H1 (cell line): ENCODE results near the gene CYP2W1. TPM values are rescaled to one million over a fixed set of nuclear protein-coding genes. Genes with fewer than 3 reads are reported as not detected.

ENCODE experiments used
- CTCF ChIA-PET: fragments of 300-600 bp; sonication (Branson Sonifier 250); formaldehyde crosslinking; loops from one replicate; lab custom pipeline; 2021; ENCODE audit not compliant: partially characterized antibody; lab: Charles Lee
- POLR2A ChIA-PET: fragments of 300-600 bp; sonication (Branson Sonifier 250); formaldehyde crosslinking; loops from one replicate; lab custom pipeline; 2021; ENCODE audit warnings: inconsistent platforms; ENCODE audit not compliant: partially characterized antibody; lab: Charles Lee
- DNase-seq, 2 experiments: peaks; one replicate each; pipeline versions ENCODE4 v3.0.0 to v3.0.0-alpha.2; 2010 to 2022; ENCODE audit warnings: low spot score in 2 of 2, low read depth in 1 of 2, mixed read lengths in 1 of 2
- FAIRE-seq: peaks from 2 replicates; lab custom pipeline; 2011; peaks lifted over from hg19 to GRCh38; lab: Jason Lieb, UNC
- H2AFZ ChIP-seq: 2 replicates; pipeline ENCODE4 v1.8.1; 2012; ENCODE audit warnings: low read length, inconsistent platforms
- H2AK5ac ChIP-seq: 2 replicates; pipeline ENCODE4 v1.6.1; 2013; ENCODE audit warnings: low read depth, low read length
- H2BK120ac ChIP-seq: replicated peaks from 2 replicates; pipeline ENCODE3; 2013; ENCODE audit warnings: low read depth, low read length, inconsistent platforms
- H2BK12ac ChIP-seq: 2 replicates; pipeline ENCODE4 v1.6.1; 2013; ENCODE audit warnings: low read depth, low read length
- H2BK15ac ChIP-seq: 2 replicates; pipeline ENCODE4 v1.6.1; 2013; ENCODE audit warnings: low read length
- H2BK20ac ChIP-seq: 2 replicates; pipeline ENCODE4 v1.6.1; 2013; ENCODE audit warnings: low read length
- H2BK5ac ChIP-seq: 2 replicates; pipeline ENCODE4 v1.6.1; 2013; ENCODE audit warnings: low read depth, low read length
- H3K14ac ChIP-seq: 2 replicates; pipeline ENCODE4 v1.6.1; 2013; ENCODE audit warnings: inconsistent platforms; ENCODE audit not compliant: insufficient read length
- H3K18ac ChIP-seq: 2 replicates; pipeline ENCODE4 v1.6.1; 2013; ENCODE audit warnings: low read length; ENCODE audit errors: extremely low read depth
- H3K23ac ChIP-seq: 2 replicates; pipeline ENCODE4 v1.6.1; 2013; ENCODE audit warnings: inconsistent platforms; ENCODE audit not compliant: insufficient read length
- H3K23me2 ChIP-seq: 2 replicates; pipeline ENCODE4 v1.6.1; 2013; ENCODE audit warnings: low read depth, low read length
- H3K27ac ChIP-seq: 2 replicates; pipeline ENCODE4 v1.6.1; 2011; ENCODE audit warnings: low read depth, low read length, inconsistent platforms
- H3K27me3 ChIP-seq, 4 experiments: replicated peaks in 1 of 4; 1 replicate in 1 of 4; 2 replicates in 3 of 4; pipeline versions ENCODE4 v1.6.1 to v1.8.1; 2011 to 2013; ENCODE audit warnings: low read length in 3 of 4, mild to moderate bottlenecking in 3 of 4, inconsistent platforms in 2 of 4, mixed read lengths in 2 of 4, moderate library complexity in 1 of 4; ENCODE audit not compliant: control insufficient read depth in 3 of 4, insufficient read depth in 3 of 4; ENCODE audit errors: extremely low read depth in 1 of 4
- H3K36me3 ChIP-seq, 4 experiments: 2 replicates each; pipeline versions ENCODE4 v1.6.1 to v1.8.1; 2011 to 2013; ENCODE audit warnings: mild to moderate bottlenecking in 4 of 4, low read length in 3 of 4, moderate library complexity in 2 of 4, control low read depth in 1 of 4, inconsistent platforms in 1 of 4; ENCODE audit not compliant: insufficient read depth in 4 of 4, control insufficient read depth in 2 of 4
- H3K4ac ChIP-seq: replicated peaks from 2 replicates; pipeline ENCODE3; 2013; ENCODE audit warnings: low read length, low read depth, mixed read lengths, inconsistent platforms; ENCODE audit not compliant: insufficient read length
- H3K4me1 ChIP-seq, 4 experiments: replicated peaks in 1 of 4; 1 replicate in 1 of 4; 2 replicates in 3 of 4; pipeline versions ENCODE4 v1.6.1 to v1.8.1; 2011 to 2013; ENCODE audit warnings: low read length in 3 of 4, inconsistent platforms in 2 of 4, mixed read lengths in 1 of 4; ENCODE audit not compliant: insufficient read depth in 4 of 4, control insufficient read depth in 3 of 4
- H3K4me2 ChIP-seq, 2 experiments: 2 replicates each; pipeline versions ENCODE4 v1.6.1 to v1.8.1; 2011 to 2013; ENCODE audit warnings: low read depth in 2 of 2, low read length in 2 of 2, control low read depth in 1 of 2, inconsistent platforms in 1 of 2, mild to moderate bottlenecking in 1 of 2; ENCODE audit not compliant: insufficient read depth in 1 of 2
- H3K4me3 ChIP-seq, 4 experiments: fragments of 200-600, 300-600 bp in 1 of 4; sonication (generic), shearing (Covaris generic), sonication (Bioruptor Twin) in 1 of 4; 2 replicates each; pipeline versions ENCODE4 v1.5.1 to v1.8.1; 2011 to 2016; ENCODE audit warnings: low read length in 4 of 4, low read depth in 3 of 4, control low read depth in 2 of 4, inconsistent platforms in 2 of 4, mild to moderate bottlenecking in 2 of 4, mixed read lengths in 1 of 4, moderate library complexity in 1 of 4; ENCODE audit not compliant: insufficient read depth in 2 of 4; ENCODE audit errors: extremely low read depth in 1 of 4
- H3K56ac ChIP-seq: replicated peaks from 2 replicates; pipeline ENCODE3; 2013; ENCODE audit warnings: low read depth, mild to moderate bottlenecking, mixed read lengths, low read length, inconsistent platforms; ENCODE audit not compliant: insufficient read length
- H3K79me1 ChIP-seq: 2 replicates; pipeline ENCODE4 v1.6.1; 2013; ENCODE audit warnings: low read depth, low read length, control low read depth
- H3K79me2 ChIP-seq, 2 experiments: 2 replicates each; pipeline versions ENCODE4 v1.6.1 to v1.8.1; 2012 to 2013; ENCODE audit warnings: low read length in 2 of 2, mild to moderate bottlenecking in 2 of 2, inconsistent platforms in 1 of 2; ENCODE audit not compliant: insufficient read depth in 2 of 2, control insufficient read depth in 1 of 2
- H3K9ac ChIP-seq, 4 experiments: replicated peaks in 1 of 4; 1 replicate in 1 of 4; 2 replicates in 3 of 4; pipeline versions ENCODE4 v1.6.1 to v1.8.1; 2011 to 2013; ENCODE audit warnings: low read depth in 3 of 4, low read length in 3 of 4, control low read depth in 2 of 4, mild to moderate bottlenecking in 2 of 4, moderate library complexity in 2 of 4, inconsistent platforms in 1 of 4; ENCODE audit errors: extremely low read depth in 1 of 4
- H3K9me3 ChIP-seq, 2 experiments: 2 replicates each; pipeline versions ENCODE4 v1.6.1 to v1.8.1; 2012 to 2013; ENCODE audit warnings: mild to moderate bottlenecking in 2 of 2, moderate library complexity in 2 of 2, control low read depth in 1 of 2, inconsistent platforms in 1 of 2, low read depth in 1 of 2, low read length in 1 of 2, mixed read lengths in 1 of 2; ENCODE audit not compliant: insufficient read depth in 2 of 2
- H4K20me1 ChIP-seq, 2 experiments: replicated peaks in 1 of 2; 2 replicates each; pipeline versions ENCODE3 to v1.8.1; 2011 to 2013; ENCODE audit warnings: inconsistent platforms in 2 of 2, low read length in 2 of 2, mild to moderate bottlenecking in 1 of 2; ENCODE audit not compliant: insufficient read depth in 2 of 2, control insufficient read depth in 1 of 2
- H4K5ac ChIP-seq: 2 replicates; pipeline ENCODE4 v1.6.1; 2013; ENCODE audit warnings: low read length, low read depth, mixed read lengths, inconsistent platforms; ENCODE audit not compliant: insufficient read length
- H4K8ac ChIP-seq: 2 replicates; pipeline ENCODE4 v1.8.0; 2013; ENCODE audit warnings: mild to moderate bottlenecking, moderate library complexity, low read length, inconsistent platforms; ENCODE audit not compliant: insufficient read depth; ENCODE audit errors: extremely low read depth
- H4K91ac ChIP-seq: replicated peaks from 2 replicates; pipeline ENCODE3; 2013; ENCODE audit warnings: low read length, mixed read lengths, inconsistent platforms; ENCODE audit not compliant: insufficient read length
- BRCA1 ChIP-seq: IDR thresholded peaks from 2 replicates; pipeline ENCODE4 v1.6.1; 2012; ENCODE audit warnings: low read depth, low read length, improper control_type of control experiment
- CHD2 ChIP-seq: IDR thresholded peaks from 2 replicates; pipeline ENCODE4 v1.6.1; 2012; ENCODE audit warnings: low read length, improper control_type of control experiment
- EGR1 ChIP-seq: IDR thresholded peaks from 2 replicates; pipeline ENCODE4 v1.6.1; 2011; ENCODE audit warnings: low read depth, low read length, borderline replicate concordance
- GABPA ChIP-seq: IDR thresholded peaks from 2 replicates; pipeline ENCODE4 v1.6.1; 2011; ENCODE audit warnings: mild to moderate bottlenecking, low read length, moderate library complexity, borderline replicate concordance; ENCODE audit not compliant: insufficient read depth
- JUN ChIP-seq: IDR thresholded peaks from 2 replicates; pipeline ENCODE4 v1.6.1; 2011; ENCODE audit warnings: low read depth, mild to moderate bottlenecking, improper control_type of control experiment, low read length
- POU5F1 ChIP-seq: IDR thresholded peaks from 2 replicates; pipeline ENCODE4 v1.6.1; 2011; ENCODE audit warnings: low read depth, mild to moderate bottlenecking, low read length, moderate library complexity
- RAD21 ChIP-seq, 2 experiments: IDR thresholded peaks in 1 of 2; conservative IDR thresholded peaks in 1 of 2; 2 replicates each; pipeline ENCODE4 v1.6.1; 2011; ENCODE audit warnings: low read depth in 2 of 2, low read length in 2 of 2, improper control_type of control experiment in 1 of 2, inconsistent platforms in 1 of 2, mild to moderate bottlenecking in 1 of 2, moderate library complexity in 1 of 2
- SIX5 ChIP-seq: IDR thresholded peaks from 2 replicates; pipeline ENCODE4 v1.6.1; 2011; ENCODE audit warnings: mild to moderate bottlenecking, low read depth, low read length
- TCF12 ChIP-seq: IDR thresholded peaks from 2 replicates; pipeline ENCODE4 v1.6.1; 2011; ENCODE audit warnings: low read depth, mild to moderate bottlenecking, low read length
- TEAD4 ChIP-seq: IDR thresholded peaks from 2 replicates; pipeline ENCODE4 v1.6.1; 2012; ENCODE audit warnings: low read depth, low read length, inconsistent platforms, mixed read lengths
- YY1 ChIP-seq: IDR thresholded peaks from 2 replicates; pipeline ENCODE4 v1.6.1; 2011; ENCODE audit warnings: low read depth, mild to moderate bottlenecking, low read length
- WGBS, 2 experiments: shearing (Covaris generic) in 1 of 2; methylation state at CpG; one replicate each; pipeline versions ENCODE4 v1.1.6 to v1.1.7; 2013 to 2015; ENCODE audit warnings: low lambda C conversion rate in 2 of 2, mixed read lengths in 2 of 2, inconsistent platforms in 1 of 2, low coverage in 1 of 2, missing lambda C conversion rate in 1 of 2; ENCODE audit not compliant: insufficient replicate concordance in 2 of 2, insufficient coverage in 1 of 2, insufficient read length in 1 of 2; ENCODE audit errors: extremely low coverage in 1 of 2, missing lambda C conversion rate in 1 of 2; 5-methylcytosine and 5-hydroxymethylcytosine counted together
- polyA plus RNA-seq, 7 experiments: library from polyadenylated mRNA; depleted of rRNA in 3 of 7; stranded (reverse) in 5 of 7; unstranded in 2 of 7; fragments of >200 nt in 5 of 7; fragments of 200-250 nt in 2 of 7; gene quantifications; 1 replicate in 5 of 7; 2 replicates in 1 of 7; 4 replicates in 1 of 7; pipeline versions ENCODE4 v1.2.1 to v1.2.3, GENCODE V29; 2011 to 2013; ENCODE audit warnings: missing spikeins in 2 of 7, mixed read lengths in 2 of 7
- total RNA-seq: library from RNA; stranded (reverse); fragmentation: NEBNext Ultra II Directional; extraction: Animal tissue kit (Norgen Biotek cat#: 25700); gene quantifications from 2 replicates; pipeline ENCODE4 v1.2.1, GENCODE V29; 2021
- TF ChIP-seq, protein P1 (sequence below): IDR thresholded peaks from 2 replicates; pipeline ENCODE4 v1.6.1; 2012; ENCODE audit warnings: inconsistent platforms

The CYP2W1 gene
- total and polyA plus RNA-seq, 2 of the 8 experiments (the other 6 are each of a cell fraction or from before 2014, with no cell fraction given): not detected

DNA sequence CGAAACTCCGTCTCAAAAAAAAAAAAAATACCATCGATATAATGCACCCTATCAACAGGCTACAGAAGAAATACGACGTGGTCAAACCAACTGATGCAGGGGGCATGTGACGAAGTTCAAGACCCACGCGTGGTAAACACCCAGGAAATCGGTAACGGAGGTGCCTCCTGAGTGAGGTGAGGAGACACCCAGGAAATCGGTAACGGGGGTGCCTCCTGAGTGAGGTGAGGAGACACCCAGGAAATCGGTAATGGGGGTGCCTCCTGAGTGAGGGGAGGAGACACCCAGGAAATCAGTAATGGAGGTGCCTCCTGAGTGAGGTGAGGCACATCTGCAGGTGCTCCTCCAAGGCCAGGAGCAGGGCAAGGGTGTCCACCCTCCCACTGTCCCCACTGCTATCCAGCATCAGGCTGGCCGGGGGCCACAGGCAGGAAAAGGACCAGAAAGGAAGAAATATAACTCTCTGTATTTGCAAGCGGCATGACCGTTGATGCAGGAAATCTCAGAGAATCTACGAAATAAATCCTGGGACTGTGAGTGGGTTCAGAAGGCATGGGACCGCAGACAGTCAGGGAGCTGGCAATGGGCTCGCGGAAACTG lies 50.7 kb downstream of the CYP2W1 start:
- H3K9ac ChIP-seq: no peak overlapping the region
- H3K56ac ChIP-seq: no peak overlapping the region
- H3K4ac ChIP-seq: no peak overlapping the region
- DNase-seq (no peak), FAIRE-seq (no peak)
- peaks cover 1% of the 10 kb centered on the region; the same call in 1 of the 2 replicates for H3K23me2 ChIP-seq
- no peak overlapping the region for H2BK20ac ChIP-seq
- H2AK5ac ChIP-seq: no peak overlapping the region
- no peak overlapping the region for H2BK15ac ChIP-seq
- H3K4me3 ChIP-seq: no peak overlapping the region
- no peak overlapping the region for H4K8ac ChIP-seq
- H2AFZ ChIP-seq: no peak overlapping the region
- no peaks in the 10 kb centered on the region for H3K27me3 ChIP-seq
- no peak overlapping the region for H3K18ac ChIP-seq
- peaks cover 0 to 8% (median 0%) of the 10 kb centered on the region in 4 experiments; a peak in 3 of 8 replicates for H3K36me3 ChIP-seq
- no peak overlapping the region for H2BK5ac ChIP-seq
- no peak overlapping the region for H3K4me2 ChIP-seq
- H4K5ac ChIP-seq: no peak overlapping the region
- no peaks in the 10 kb centered on the region; a peak in 1 of 4 replicates for H3K79me2 ChIP-seq
- peaks cover 1 to 2% of the 10 kb centered on the region in 2 experiments for H4K20me1 ChIP-seq
- ChIA-PET CTCF (interaction anchor here (1.3 to 2.3 kb wide), 2 partner anchors 32 to 38 kb away, joined by 3 to 4 read pairs; no protein-coding TSS in a partner anchor), POLR2A (interaction anchor here (1.0 kb wide), 1 partner anchor 27 kb away, joined by 3 read pairs; no protein-coding TSS in a partner anchor)
- H4K91ac ChIP-seq: no peak overlapping the region
- H3K79me1 ChIP-seq: peaks cover 5% of the 10 kb centered on the region
- no peak overlapping the region for H2BK120ac ChIP-seq
- peaks cover 0 to 4% (median 2%) of the 10 kb centered on the region in 4 experiments; a peak in 4 of 7 replicates for H3K4me1 ChIP-seq
- H3K14ac ChIP-seq: no peak overlapping the region
- H2BK12ac ChIP-seq: no peak overlapping the region
- 94% methylated on average over 19 of the region's 20 CpGs; no CpG with 5 or more reads in 1 of the 2 experiments for WGBS, 2 experiments
- no peak overlapping the region for H3K27ac ChIP-seq
- no peak overlapping the region for H3K23ac ChIP-seq
- peaks cover 10 to 18% of the 10 kb centered on the region in 2 experiments for H3K9me3 ChIP-seq
- TF ChIP-seq RAD21 (IDR thresholded peaks at IDR 0.05 in 1 of 2, conservative IDR thresholded peaks at IDR 0.05 in 1 of 2; ENCODE audit: low read depth in 2 of 2, low read length in 2 of 2): no peak
- no peak for TF ChIP-seq POU5F1
- no peak for TF ChIP-seq YY1
- no peak for TF ChIP-seq EGR1
- TF ChIP-seq TEAD4: no peak
- no peak for TF ChIP-seq BRCA1
- TF ChIP-seq SIX5: no peak
- TF ChIP-seq JUN: no peak
- TF ChIP-seq TCF12: no peak
- TF ChIP-seq, protein P1, sequence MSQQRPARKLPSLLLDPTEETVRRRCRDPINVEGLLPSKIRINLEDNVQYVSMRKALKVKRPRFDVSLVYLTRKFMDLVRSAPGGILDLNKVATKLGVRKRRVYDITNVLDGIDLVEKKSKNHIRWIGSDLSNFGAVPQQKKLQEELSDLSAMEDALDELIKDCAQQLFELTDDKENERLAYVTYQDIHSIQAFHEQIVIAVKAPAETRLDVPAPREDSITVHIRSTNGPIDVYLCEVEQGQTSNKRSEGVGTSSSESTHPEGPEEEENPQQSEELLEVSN: no peak
- no peak for TF ChIP-seq GABPA
- no peak for TF ChIP-seq CHD2
